ENCODE measurements around the gene LCN9.
"Not testable (repeated sequence)": the region's sequence is repeated elsewhere in the genome, so short reads cannot be mapped to it uniquely, and the experiment has no call there.

The LCN9 gene

DNA sequence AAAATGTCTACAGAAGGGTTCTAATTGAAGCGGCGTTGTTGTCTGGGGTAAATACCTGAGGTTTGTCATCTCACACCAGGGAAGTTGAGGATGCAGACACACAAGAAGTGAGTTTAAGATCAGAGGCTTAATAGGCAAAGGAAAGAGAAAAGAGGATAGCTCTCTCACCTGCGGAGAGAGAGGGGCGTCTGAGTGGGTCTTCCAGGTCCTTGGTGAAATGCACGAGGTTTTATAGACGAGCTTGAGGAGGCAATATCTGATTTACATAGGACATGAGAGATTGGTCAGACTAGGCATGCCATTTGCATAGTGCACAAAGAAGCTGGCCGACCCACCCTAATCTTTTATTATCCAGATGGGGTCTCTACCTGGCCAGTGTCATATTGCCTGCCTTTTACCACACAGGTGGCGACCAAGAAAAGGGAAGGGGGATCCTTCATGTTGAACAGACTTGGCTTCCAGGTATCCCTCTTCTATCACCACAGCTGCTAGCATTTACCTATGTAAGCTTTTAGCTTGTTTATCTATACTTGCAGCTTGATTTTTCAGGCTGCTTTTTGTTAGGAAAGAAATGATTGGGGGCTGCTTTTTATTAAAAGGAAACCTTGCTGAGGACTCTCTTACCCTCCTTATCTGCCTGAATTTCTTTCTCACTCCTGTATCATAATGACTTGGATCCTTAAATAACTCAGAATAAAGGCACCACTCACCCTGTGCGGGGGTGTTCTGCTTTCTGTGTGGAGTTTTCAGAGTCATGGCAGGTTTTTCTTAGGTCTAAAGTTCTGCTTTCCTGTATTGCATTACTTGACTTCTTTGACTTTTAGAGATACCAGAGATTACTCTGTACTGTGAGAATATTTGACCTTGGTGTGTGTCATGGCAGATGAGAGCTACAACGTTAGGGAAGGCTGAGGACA, 14.4 kb upstream of the LCN9 start:
- no peak for DNase-seq

DNA sequence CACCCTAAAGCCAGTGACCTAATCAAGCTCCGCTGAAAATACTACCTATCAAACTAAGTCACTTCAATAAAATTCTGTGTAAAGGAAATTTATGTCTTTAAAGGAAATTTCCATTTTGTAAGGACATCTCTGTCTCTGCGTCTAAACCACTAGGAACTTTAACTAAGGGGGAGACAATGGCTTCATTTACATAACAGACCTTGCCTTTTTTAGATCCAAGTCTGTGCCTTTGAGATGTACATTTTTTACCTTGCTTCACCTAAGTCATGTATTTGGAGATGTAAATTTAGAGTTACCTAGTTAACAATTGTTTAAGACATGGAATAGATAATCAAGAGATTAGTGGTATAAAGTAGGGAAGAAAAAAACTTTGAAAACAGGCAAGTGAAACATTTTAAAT, 13.6 kb upstream of the LCN9 start:
- no peak for DNase-seq

GRCh38 chr9:135650408-135650807, 12.7 kb upstream of the LCN9 start:
- no peak for DNase-seq

DNA sequence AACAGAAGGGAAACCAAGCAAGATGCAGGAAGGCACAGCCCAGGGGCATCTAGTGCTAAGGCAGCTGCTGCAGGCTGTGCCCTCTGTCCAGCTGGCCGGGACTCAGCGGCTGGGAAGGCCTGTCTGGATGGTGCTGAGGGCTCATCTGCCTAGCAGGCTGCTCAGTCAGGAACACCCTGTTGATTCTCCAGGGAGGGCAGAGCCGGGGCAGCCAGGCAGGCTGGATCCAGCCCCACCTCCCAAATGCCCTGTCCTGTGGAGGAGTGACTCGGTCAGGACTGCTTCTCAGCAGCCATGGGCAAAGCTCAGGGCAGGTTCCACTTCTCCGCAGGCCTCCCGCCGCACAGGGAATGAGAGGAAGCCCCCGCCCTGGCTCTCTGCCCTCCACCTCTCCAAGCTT, 7.8 kb upstream of the LCN9 start:
- DNase-seq, result no peak

GRCh38 chr9:135657416-135657815, 5.7 kb upstream of the LCN9 start:
- DNase-seq, result no peak

DNA sequence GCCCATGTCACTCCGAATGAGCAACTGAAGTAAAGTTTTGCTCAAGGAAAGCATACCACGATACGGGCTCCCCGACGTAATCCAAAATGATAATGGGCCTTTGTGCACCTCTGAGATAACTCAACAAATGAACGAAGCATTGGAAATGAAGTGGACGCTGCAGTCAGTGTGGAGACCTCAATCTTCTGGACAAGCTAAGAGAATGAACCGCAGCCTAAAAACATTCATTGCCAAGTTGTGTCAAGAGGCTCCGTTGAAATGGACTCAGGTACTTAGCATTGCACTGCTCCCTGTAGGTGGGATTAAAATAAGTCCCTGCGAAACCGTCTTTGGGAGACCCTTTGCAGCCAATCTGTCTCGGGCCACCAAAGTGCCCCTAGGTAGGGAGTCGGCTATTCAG, 3.9 kb upstream of the LCN9 start:
- DNase-seq, result no peak

- no peak for DNase-seq
These were observed 2.7 kb upstream of the LCN9 start for GRCh38 chr9:135660407-135660806.

GRCh38 chr9:135661816-135662560, 1.1 kb upstream of the LCN9 start:
- DNase-seq, result no peak

- DNase-seq, result no peak
These were observed 302 bp downstream of the LCN9 start for GRCh38 chr9:135663451-135663770.

DNA sequence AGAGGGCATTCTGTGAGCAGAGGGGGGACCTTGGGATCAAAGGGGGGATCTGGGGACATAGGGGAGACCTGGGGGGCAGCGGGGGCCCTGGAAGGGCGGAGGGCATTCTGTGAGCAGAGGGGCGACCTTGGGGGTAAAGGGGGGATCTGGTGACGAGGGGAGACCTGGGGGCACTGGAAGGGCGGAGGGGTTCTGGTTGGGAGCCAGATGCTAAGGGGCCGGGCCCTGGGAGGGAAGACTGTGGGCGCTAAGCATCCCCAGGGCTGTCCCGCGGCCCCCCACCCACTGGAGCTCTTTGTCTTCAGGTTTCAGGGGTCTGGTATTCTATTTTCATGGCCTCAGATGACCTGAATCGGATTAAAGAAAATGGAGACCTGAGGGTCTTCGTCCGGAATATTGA, 748 bp downstream of the LCN9 start:
- no peak for DNase-seq

DNA sequence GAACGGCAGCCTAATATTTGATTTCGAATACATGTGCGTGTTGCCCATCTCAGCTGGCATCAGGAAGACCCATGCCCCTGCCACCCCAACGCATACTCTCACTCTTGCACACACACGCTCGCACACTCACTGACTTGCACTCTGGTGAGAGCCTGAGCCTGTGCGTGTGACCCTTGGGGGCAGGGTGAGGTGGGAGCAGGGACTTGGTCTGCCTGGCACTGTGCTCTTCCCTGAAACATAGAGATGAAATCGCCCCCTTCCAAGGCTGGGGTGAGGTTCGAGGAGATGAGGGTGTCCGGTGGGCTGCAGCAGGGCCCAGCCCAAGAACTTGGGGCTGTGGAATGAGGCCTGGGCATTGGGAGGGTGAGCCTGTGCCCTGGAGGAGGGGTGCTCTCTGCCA, 1.2 kb downstream of the LCN9 start:
- DNase-seq, result no peak

DNA sequence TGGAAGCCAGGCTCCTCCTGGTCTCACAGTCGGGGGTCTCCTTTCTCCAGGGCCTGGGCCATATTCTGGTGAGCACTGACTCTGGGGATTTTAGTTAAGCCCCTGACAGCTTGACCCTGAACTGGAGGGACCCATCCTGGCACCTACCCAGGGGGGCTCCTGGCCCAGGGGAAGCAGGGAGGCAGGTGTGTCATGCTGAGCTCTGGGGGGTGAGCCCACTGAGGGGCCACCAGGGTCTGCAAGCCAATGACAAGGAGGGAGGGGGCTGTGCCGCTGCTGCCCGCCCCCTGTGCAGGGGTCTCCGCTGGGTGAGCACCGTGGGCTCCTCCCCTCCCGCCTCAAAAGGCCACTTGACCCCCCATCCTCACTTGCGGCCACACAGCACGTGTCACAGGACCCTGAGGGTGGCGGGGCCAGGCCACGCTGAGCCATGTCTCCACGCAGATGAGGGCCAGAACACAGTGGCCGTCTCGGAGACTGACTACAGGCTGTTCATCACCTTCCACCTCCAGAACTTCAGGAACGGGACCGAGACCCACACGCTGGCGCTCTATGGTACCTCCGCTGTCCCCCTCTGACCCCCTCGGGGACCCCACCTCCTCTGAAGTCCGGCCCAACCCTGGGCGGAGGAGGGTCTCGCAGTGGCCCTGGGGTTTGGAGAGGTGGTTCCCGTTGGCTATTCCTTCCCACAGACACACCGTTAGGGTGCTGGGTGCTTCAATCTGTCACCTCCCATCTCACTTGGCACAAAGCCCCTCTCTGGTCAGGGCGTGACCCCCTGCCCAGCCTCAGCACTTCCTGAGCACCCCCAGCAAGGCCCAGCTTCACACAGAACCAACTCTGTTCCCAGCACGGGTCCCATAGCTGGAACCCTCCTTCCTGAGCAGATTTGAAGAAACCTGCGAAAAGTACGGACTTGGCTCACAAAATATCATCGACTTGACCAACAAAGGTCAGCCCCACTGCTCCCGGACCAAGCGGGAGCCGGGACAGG, 2.0 kb downstream of the LCN9 start:
- no peak for DNase-seq

GRCh38 chr9:135665795-135666189, 2.7 kb downstream of the LCN9 start:
- DNase-seq, result no peak

DNA sequence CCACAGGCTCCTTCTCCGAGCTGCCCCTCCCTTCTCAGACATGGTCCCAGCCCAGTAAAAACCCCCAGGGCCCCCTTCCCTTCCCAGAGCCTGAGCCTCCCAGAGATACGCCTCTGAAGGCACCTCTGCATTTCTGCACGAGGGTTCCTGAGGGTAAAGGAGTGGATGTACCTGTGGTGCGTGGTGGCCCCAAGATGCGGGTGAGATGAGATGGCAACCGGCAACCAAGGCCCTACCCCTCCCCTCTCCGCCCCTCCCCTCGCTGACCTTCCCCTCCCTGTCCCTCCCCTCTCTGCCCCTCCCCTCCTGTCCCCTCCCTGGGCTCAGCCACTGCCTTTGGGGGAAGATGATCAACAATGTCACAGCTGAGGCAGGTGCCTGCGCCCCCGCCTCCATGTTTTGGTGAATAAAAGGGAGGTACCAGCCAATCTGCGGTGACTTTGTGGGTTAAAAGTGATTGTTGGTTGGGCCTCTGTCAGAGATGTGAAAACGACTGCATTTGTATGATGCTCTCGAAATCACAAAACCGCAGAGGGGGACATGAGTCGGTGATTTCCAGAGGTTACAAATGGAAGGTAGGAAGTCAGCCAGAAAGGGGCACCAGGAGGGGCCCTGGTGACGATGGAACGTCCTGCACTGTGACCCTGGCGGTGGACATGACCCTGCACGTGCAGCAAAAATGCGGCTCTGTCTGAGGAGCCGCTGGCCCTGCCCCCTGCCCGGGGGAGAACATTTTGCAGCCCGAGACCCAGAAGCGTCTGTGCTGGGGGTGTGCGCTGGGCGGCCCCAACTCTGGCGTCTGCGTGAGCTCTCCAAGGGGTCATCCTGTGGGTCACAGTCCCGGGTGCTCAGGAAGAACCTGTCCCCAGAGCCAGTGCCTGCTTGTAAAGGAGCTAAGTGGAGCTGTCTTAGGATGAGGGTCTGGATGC, 3.7 kb downstream of the LCN9 start:
- DNase-seq, result no peak

- DNase-seq, result no peak
These were observed 4.4 kb downstream of the LCN9 start for GRCh38 chr9:135667463-135668001.

DNA sequence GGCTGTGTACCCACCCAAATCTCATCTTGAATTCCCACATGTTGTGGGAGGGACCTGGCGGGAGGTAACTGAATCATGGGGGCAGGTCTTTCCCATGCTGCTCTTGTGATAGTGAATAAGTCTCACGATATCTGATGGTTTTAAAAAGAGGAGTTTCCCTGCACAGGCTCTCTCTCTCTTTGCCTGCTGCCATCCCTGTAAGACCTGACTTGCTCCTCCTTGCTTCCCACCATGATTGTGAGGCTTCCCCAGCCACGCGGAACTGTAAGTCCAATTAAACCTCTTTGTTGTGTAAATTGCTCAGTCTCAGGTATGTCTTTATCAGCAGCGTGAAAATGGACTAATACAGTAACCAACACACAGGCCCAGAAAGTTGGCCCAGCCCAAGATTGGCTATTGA, 5.9 kb downstream of the LCN9 start:
- not testable (repeated sequence) for DNase-seq

GRCh38 chr9:135669616-135670285, 6.6 kb downstream of the LCN9 start:
- no peak for DNase-seq

DNA sequence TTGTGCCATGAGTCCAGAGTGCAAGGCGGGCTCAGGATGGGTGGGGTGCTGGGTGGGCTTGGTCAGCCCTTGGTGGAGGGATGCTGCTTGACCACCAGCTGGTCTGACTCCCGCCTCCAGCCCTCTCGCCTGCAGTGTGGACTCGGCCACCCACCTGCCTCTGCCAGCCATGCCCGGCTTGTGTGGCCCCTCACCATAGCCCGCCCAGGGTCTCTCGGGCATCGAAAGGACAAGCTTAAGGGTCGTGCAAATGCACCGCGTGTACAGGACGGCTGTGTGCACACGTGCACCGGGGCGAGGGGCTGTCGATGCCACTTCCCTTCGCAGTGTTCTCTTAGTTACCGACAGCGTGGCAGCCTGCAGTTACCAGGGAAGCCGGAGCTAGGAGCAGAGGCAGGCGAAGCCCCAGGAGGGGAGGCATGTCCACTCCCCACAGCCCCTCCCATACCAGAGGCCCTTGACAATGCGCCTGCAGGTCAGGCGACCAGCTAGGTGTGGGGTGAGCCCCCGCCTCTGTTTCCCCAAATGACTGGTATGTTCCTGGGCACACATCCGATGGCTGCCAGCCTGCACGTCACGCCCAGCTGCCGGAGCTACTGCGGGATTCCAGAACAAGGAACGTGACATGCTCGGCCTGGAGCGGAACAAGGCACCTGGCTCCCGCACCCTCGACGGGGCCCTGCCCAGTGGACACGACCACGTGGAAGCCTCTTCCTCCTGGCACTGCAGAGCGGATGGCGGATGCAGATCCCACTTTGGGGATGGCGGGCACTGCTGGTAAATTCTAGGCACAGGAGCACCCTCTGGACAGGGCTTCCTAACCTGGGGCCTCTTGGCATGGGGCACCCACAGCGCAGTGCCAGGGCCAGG, 7.8 kb downstream of the LCN9 start:
- no peak for DNase-seq

DNA sequence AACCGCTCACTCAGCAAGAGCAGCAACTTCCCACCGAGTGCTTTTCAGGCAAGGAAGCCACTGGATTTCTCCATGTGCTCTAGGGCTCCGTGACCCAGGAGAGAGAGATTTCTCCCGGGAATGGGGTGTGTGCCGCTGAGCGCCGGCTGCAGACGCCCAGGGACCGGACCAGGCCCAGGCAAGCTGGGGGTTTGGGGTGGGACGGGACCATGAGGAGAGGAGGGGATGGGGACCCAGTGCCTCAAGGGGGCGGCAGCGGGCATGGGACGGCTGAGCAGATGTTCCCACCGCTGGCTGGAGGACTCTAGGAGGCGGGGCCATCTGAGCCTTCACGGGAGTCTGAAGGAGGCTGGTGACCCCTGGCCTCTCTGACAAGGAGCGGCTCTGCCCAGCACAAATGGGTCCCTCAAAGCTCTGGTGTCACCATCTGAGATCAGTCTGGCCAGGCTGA, 8.5 kb downstream of the LCN9 start:
- DNase-seq, result no peak

DNA sequence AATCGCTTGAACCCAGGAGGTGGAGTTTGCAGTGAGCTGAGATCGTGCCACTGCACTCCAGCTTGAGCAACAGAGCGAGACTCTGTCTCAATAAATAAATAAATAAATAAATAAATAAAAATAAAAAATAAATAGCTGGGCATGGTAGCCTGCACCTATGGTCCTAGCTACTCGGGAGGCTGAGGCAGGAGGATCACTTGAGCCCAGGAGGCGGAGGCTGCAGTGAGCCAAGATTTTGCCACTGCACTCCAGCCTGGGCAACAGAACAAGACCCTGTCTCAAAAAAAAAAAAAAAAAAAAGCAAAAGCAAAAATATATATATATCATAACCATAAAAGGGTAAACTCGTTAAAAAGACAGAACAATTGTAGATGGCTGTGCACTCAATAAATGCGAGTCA, 9.7 kb downstream of the LCN9 start:
- DNase-seq, result not testable (repeated sequence)

All from MV-4-11 (cell line).